Subcutaneous adipose tissue (tissue), 4 donors: ENCODE results near the gene EVL. TPM values are rescaled to one million over a fixed set of nuclear protein-coding genes. Genes with fewer than 3 reads are reported as not detected.
A peak's percentile ranks its signal among the peaks of the same experiment; 100 is the strongest.

Experiments
- small RNA-seq: library from RNA; depleted of rRNA; stranded (forward); fragments of <200 nt; gene quantifications from one replicate; pipeline ENCODE3, GENCODE V24; 2016
- total RNA-seq, 4 donors: library from RNA; depleted of rRNA; stranded (reverse); fragments of >200 nt; gene quantifications; one replicate each; pipeline ENCODE4 v1.1.0, GENCODE V29; 2016
- TF ChIP-seq, protein P1 (sequence below): fragments of 450-650 bp; IDR thresholded peaks from one replicate; pipeline ENCODE4 v1.5.1; 2016; ENCODE audit warnings: low read depth, mild to moderate bottlenecking, control low read depth, antibody characterized with exemption, moderate library complexity

Gene EVL
- total RNA-seq, 4 donors from 2014 or later: 36.7 to 108 (median 46.5) TPM

DNA sequence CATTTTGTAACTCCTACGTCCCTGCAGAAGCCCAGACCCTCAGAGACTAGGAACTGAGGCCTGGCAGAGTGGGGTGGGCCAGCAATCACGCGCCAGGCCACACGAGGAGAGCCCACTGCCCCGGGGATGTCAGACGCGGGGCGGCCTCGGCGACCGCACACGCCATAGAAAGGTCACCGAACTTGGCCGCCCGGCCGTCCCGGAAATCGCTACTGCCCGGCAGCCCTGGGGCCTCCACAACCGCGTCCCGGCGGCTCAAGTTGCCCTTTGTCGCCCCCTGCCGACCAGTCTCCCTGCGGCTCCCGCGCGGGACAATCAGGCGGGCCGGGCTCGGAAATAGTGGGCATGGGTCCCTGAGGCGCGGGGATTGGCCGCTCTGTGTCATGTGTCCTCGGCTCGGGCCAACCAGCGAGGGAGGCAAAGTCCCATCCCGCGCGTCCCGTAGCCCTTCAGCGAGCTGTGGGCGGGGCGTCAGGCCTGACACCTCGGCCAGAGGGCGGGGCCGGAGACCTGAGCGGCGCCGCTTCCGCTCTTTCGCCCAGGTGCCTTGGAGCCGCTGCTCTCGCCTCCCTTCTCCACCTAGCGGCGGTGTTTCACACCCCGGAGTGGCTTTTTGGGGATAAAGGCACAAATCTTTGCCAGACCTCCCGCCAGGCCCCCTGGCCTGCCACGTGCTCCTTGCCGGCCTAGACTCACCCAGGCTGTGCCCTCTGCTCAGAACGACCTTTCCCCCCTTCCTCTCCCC, 127.6 kb downstream of the EVL start:
- TF ChIP-seq, protein P1, sequence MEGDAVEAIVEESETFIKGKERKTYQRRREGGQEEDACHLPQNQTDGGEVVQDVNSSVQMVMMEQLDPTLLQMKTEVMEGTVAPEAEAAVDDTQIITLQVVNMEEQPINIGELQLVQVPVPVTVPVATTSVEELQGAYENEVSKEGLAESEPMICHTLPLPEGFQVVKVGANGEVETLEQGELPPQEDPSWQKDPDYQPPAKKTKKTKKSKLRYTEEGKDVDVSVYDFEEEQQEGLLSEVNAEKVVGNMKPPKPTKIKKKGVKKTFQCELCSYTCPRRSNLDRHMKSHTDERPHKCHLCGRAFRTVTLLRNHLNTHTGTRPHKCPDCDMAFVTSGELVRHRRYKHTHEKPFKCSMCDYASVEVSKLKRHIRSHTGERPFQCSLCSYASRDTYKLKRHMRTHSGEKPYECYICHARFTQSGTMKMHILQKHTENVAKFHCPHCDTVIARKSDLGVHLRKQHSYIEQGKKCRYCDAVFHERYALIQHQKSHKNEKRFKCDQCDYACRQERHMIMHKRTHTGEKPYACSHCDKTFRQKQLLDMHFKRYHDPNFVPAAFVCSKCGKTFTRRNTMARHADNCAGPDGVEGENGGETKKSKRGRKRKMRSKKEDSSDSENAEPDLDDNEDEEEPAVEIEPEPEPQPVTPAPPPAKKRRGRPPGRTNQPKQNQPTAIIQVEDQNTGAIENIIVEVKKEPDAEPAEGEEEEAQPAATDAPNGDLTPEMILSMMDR: no peak

Small RNA genes within 50 kb of the gene (small RNA-seq; reads per million reads assigned to genes)
- gene MIR151B (2.3 reads per million, percentile 46 among the genes with 10 or more reads in this experiment), gene MIR342 (720 reads per million, percentile 99 among the genes with 10 or more reads in this experiment)

Other genes with a start within 250 kb of the EVL start
- under 1 TPM in 3 of 4 donors, not detected in 1; 0.22 to 0.94 (median 0.34) TPM for gene DEGS2, start 94.2 kb downstream of the EVL start, total RNA-seq
- 10 to 100 TPM; 43.7 to 51.8 (median 48.5) TPM for gene YY1, start 173.7 kb downstream of the EVL start, total RNA-seq
- 10 to 100 TPM; 17.1 to 80.6 (median 42.5) TPM for gene SLC25A29, start 241.0 kb downstream of the EVL start, total RNA-seq